Measurements from ENCODE around the gene MCUB. TPM values are rescaled to one million over a fixed set of nuclear protein-coding genes. Genes with fewer than 3 reads are reported as not detected.
A peak's percentile ranks its signal among the peaks of the same experiment; 100 is the strongest.
"Not testable (repeated sequence)": the region's sequence is repeated elsewhere in the genome, so short reads cannot be mapped to it uniquely, and the experiment has no call there.

The MCUB gene
- total RNA-seq, 6 experiments from 2014 or later = 10.2 to 16.5 (median 15.3) TPM

DNA sequence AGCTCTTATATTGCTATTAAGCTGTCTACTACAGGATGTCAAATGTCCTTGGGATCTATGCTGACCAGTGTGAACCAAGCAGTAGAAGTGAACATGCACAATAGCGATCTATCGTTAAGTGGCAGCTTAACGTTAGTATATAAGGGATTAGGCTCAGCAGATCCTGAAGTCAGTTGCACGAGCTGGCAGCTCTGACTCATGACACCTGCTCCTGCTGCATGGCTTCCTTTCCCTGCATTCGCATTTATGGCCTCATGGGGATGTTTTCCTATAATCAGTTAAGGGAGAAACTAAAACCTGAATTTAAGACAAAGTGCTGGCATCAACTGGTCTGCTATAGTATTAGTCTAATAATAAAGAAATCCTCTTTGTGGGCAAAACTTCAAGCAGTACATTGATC is 12.7 kb upstream of the MCUB start:
- Mint-ChIP-seq H3K27me3 (ENCODE audit: insufficient read depth) (peaks cover 4% of the 10 kb centered on the region), H3K4me1 (ENCODE audit: low read depth) (peaks cover 20% of the 10 kb centered on the region), H3K36me3 (ENCODE audit: low read depth) (peaks cover 27% of the 10 kb centered on the region), H3K27ac (peak overlapping the region; percentile 90; the same call in 1 of the 2 replicates), H3K9me3 (peaks cover 10% of the 10 kb centered on the region), H3K4me3 (no peak overlapping the region)
- no peak for DNase-seq
- TF ChIP-seq, protein P1, sequence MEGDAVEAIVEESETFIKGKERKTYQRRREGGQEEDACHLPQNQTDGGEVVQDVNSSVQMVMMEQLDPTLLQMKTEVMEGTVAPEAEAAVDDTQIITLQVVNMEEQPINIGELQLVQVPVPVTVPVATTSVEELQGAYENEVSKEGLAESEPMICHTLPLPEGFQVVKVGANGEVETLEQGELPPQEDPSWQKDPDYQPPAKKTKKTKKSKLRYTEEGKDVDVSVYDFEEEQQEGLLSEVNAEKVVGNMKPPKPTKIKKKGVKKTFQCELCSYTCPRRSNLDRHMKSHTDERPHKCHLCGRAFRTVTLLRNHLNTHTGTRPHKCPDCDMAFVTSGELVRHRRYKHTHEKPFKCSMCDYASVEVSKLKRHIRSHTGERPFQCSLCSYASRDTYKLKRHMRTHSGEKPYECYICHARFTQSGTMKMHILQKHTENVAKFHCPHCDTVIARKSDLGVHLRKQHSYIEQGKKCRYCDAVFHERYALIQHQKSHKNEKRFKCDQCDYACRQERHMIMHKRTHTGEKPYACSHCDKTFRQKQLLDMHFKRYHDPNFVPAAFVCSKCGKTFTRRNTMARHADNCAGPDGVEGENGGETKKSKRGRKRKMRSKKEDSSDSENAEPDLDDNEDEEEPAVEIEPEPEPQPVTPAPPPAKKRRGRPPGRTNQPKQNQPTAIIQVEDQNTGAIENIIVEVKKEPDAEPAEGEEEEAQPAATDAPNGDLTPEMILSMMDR (IDR thresholded peaks at IDR 0.05) = no peak

- H3K4me3 Mint-ChIP-seq = peak overlapping the region; percentile 65
- peaks cover 20% of the 10 kb centered on the region for H3K4me1 Mint-ChIP-seq (ENCODE audit: low read depth)
- peaks cover 27% of the 10 kb centered on the region for H3K36me3 Mint-ChIP-seq (ENCODE audit: low read depth)
- TF ChIP-seq, protein P1 (IDR thresholded peaks at IDR 0.05) = no peak
- H3K27me3 Mint-ChIP-seq (ENCODE audit: insufficient read depth) = peaks cover 4% of the 10 kb centered on the region
- DNase-seq = peak; percentile 87
- peak overlapping the region; percentile 90 for H3K27ac Mint-ChIP-seq
- peaks cover 10% of the 10 kb centered on the region for H3K9me3 Mint-ChIP-seq
Observed at GRCh38 chr4:109548655-109549054, 11.4 kb upstream of the MCUB start.

DNA sequence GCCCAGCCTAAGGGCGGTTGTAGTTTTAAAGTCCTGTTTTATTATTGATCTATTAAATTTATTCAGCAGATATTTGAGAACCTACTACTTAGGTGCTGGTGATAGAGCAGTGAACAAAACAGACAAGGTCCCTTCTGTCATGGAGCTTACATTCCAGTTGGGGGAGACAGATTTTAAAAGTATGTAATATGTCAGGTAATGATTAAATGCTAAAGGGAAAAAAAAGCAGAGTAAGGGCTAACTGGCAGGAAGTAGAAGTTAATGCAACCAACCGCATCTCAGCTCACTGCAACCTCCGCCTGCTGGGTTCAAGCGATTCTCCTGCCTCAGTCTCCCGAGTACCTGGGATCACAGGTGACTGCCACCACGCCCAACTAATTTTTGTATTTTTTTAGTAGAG is 7.8 kb upstream of the MCUB start:
- H3K4me1 Mint-ChIP-seq (ENCODE audit: low read depth) = peaks cover 32% of the 10 kb centered on the region
- H3K36me3 Mint-ChIP-seq (ENCODE audit: low read depth) = peaks cover 14% of the 10 kb centered on the region
- no peak for DNase-seq
- peaks cover 10% of the 10 kb centered on the region for H3K9me3 Mint-ChIP-seq
- H3K27me3 Mint-ChIP-seq (ENCODE audit: insufficient read depth) = peaks cover 4% of the 10 kb centered on the region
- TF ChIP-seq, protein P1 (IDR thresholded peaks at IDR 0.05) = no peak
- no peak overlapping the region for H3K27ac Mint-ChIP-seq
- no peak overlapping the region for H3K4me3 Mint-ChIP-seq

DNA sequence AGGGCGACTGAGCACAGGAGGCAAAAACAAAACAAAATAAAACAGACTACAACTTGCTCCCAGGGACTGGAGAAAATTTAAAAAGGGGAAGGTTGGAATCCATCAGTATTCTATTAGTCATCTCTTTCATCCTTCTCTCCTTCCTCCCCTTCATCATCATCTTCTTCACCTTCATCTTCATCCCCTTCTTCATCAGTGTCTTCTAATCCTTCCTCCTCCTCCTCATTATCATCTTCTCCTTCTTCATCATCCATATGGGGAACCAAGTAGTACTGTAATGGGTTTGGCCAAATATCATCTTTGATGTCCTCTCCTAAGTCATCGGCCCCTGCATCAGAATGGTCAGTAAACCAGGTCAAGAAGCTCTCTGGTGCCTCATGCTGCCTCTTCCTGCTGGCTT is 6.9 kb upstream of the MCUB start:
- Mint-ChIP-seq H3K36me3 (ENCODE audit: low read depth) (peaks cover 9% of the 10 kb centered on the region), H3K9me3 (peaks cover 5% of the 10 kb centered on the region), H3K27me3 (ENCODE audit: insufficient read depth) (peaks cover 4% of the 10 kb centered on the region), H3K4me3 (no peak overlapping the region), H3K4me1 (ENCODE audit: low read depth) (peaks cover 25% of the 10 kb centered on the region), H3K27ac (no peak overlapping the region)
- TF ChIP-seq, protein P1 (IDR thresholded peaks at IDR 0.05) = no peak
- DNase-seq = no peak

DNA sequence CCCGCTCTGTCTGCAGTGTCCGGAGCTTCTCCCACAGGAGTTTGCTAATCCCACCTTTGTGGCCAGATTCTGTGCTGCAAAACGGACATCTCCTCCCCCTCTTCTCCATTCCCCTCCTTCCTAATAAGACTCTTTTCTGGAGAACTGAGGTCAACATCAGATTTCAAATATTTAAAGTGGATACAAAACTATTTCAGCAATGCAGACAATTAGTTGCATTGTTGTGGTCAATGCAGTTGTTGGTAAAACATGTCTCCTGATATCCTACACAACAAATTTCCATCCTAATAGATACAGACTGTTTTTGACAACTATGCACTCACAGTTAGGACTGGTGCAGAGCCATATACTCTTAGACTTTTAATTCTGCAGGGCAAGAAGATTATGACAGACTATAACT is 5.1 kb upstream of the MCUB start:
- Mint-ChIP-seq H3K27ac (no peak overlapping the region), H3K4me3 (no peak overlapping the region; the same call in 1 of the 2 replicates), H3K27me3 (ENCODE audit: insufficient read depth) (peaks cover 2% of the 10 kb centered on the region; the same call in 1 of the 2 replicates), H3K4me1 (ENCODE audit: low read depth) (peaks cover 24% of the 10 kb centered on the region), H3K36me3 (ENCODE audit: low read depth) (peaks cover 6% of the 10 kb centered on the region), H3K9me3 (no peaks in the 10 kb centered on the region)
- peak; percentile 8 for DNase-seq
- TF ChIP-seq, protein P1 (IDR thresholded peaks at IDR 0.05) = no peak

- DNase-seq = no peak
- Mint-ChIP-seq H3K4me3 (no peak overlapping the region), H3K4me1 (ENCODE audit: low read depth) (peaks cover 36% of the 10 kb centered on the region), H3K27ac (no peak overlapping the region), H3K36me3 (ENCODE audit: low read depth) (peaks cover 6% of the 10 kb centered on the region), H3K27me3 (ENCODE audit: insufficient read depth) (peaks cover 3% of the 10 kb centered on the region), H3K9me3 (no peaks in the 10 kb centered on the region)
- TF ChIP-seq, protein P1 (IDR thresholded peaks at IDR 0.05) = no peak
Observed at GRCh38 chr4:109557433-109557832, 2.6 kb upstream of the MCUB start.

- not testable (repeated sequence) for DNase-seq; H3K4me3 Mint-ChIP-seq; H3K27me3 Mint-ChIP-seq (ENCODE audit: insufficient read depth); H3K36me3 Mint-ChIP-seq (ENCODE audit: low read depth); H3K9me3 Mint-ChIP-seq; H3K27ac Mint-ChIP-seq
- peaks cover 36% of the 10 kb centered on the region for H3K4me1 Mint-ChIP-seq (ENCODE audit: low read depth)
Observed at GRCh38 chr4:109558095-109558494, 2.0 kb upstream of the MCUB start.
